ENCODE data around the gene ROBO1. TPM values are rescaled to one million over a fixed set of nuclear protein-coding genes. Genes with fewer than 3 reads are reported as not detected.
A peak's percentile ranks its signal among the peaks of the same experiment; 100 is the strongest.

ROBO1 gene
- total RNA-seq, 1 donor from 2014 or later: 182 TPM

GRCh38 chr3:79094654-79095053 is 673.1 kb downstream of the ROBO1 start:
- Mint-ChIP-seq H3K27ac (no peak overlapping the region), H3K36me3 (no peaks in the 10 kb centered on the region), H3K27me3 (no peaks in the 10 kb centered on the region), H3K4me3 (no peak overlapping the region), H3K9me3 (peaks cover 5% of the 10 kb centered on the region), H3K4me1 (ENCODE audit: unreplicated experiment) (no peaks in the 10 kb centered on the region)
- no peak for DNase-seq (ENCODE audit: extremely low spot score, unreplicated experiment)
- TF ChIP-seq CTCF (conservative IDR thresholded peaks at IDR 0.05): no peak

- no peaks in the 10 kb centered on the region for H3K9me3 Mint-ChIP-seq
- H3K36me3 Mint-ChIP-seq: no peaks in the 10 kb centered on the region
- H3K27me3 Mint-ChIP-seq: peaks cover 3% of the 10 kb centered on the region
- peak; percentile 65 for DNase-seq (ENCODE audit: extremely low spot score, unreplicated experiment)
- peak; percentile 92 for TF ChIP-seq CTCF (conservative IDR thresholded peaks at IDR 0.05)
- peaks cover 5% of the 10 kb centered on the region for H3K4me1 Mint-ChIP-seq (ENCODE audit: unreplicated experiment)
- no peak overlapping the region for H3K27ac Mint-ChIP-seq
- no peak overlapping the region for H3K4me3 Mint-ChIP-seq
Measured at GRCh38 chr3:79086514-79086913, 681.3 kb downstream of the ROBO1 start.

- H3K27me3 Mint-ChIP-seq: peaks cover 3% of the 10 kb centered on the region
- no peak overlapping the region for H3K4me3 Mint-ChIP-seq
- H3K4me1 Mint-ChIP-seq (ENCODE audit: unreplicated experiment): peaks cover 5% of the 10 kb centered on the region
- no peaks in the 10 kb centered on the region for H3K9me3 Mint-ChIP-seq
- no peak for TF ChIP-seq CTCF (conservative IDR thresholded peaks at IDR 0.05)
- H3K36me3 Mint-ChIP-seq: no peaks in the 10 kb centered on the region
- H3K27ac Mint-ChIP-seq: no peak overlapping the region
- no peak for DNase-seq (ENCODE audit: extremely low spot score, unreplicated experiment)
Measured at GRCh38 chr3:79085171-79085570, 682.6 kb downstream of the ROBO1 start.

- no peaks in the 10 kb centered on the region for H3K36me3 Mint-ChIP-seq
Measured at GRCh38 chr3:79081335-79081734, 686.5 kb downstream of the ROBO1 start.

GRCh38 chr3:79074558-79074957 is 693.2 kb downstream of the ROBO1 start:
- Mint-ChIP-seq H3K36me3 (no peaks in the 10 kb centered on the region), H3K4me1 (ENCODE audit: unreplicated experiment) (no peaks in the 10 kb centered on the region), H3K4me3 (no peak overlapping the region), H3K27ac (no peak overlapping the region), H3K9me3 (no peaks in the 10 kb centered on the region), H3K27me3 (no peaks in the 10 kb centered on the region)
- TF ChIP-seq CTCF (conservative IDR thresholded peaks at IDR 0.05): no peak
- DNase-seq (ENCODE audit: extremely low spot score, unreplicated experiment): no peak

More at GRCh38 chr3:79081335-79081734, 686.5 kb downstream of the ROBO1 start:
- no peak for TF ChIP-seq CTCF (conservative IDR thresholded peaks at IDR 0.05)
- H3K4me1 Mint-ChIP-seq (ENCODE audit: unreplicated experiment): peaks cover 2% of the 10 kb centered on the region
- H3K4me3 Mint-ChIP-seq: no peak overlapping the region
- DNase-seq (ENCODE audit: extremely low spot score, unreplicated experiment): no peak
- peaks cover under 1% of the 10 kb centered on the region for H3K27me3 Mint-ChIP-seq
- no peak overlapping the region for H3K27ac Mint-ChIP-seq
- no peaks in the 10 kb centered on the region for H3K9me3 Mint-ChIP-seq

DNA sequence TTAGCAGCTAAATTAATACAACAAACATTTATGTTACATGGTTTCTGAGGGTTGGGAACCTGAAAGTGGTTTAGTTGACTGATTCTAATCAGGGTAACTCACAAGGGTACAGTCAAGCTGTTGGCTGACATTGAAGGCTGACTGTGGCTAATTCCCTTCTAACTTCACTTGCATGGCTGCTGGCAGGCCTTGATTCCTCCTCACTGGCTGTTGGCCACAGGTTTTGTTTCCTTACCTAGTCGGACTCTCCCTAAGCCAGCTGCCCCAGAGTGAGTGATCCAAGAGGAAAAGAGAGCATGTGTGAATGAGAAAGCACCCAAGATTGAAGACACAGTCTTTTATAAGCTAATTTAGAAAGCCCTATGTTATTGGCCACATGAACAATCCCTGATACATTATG is 700.1 kb downstream of the ROBO1 start:
- peaks cover 3% of the 10 kb centered on the region for H3K4me1 Mint-ChIP-seq (ENCODE audit: unreplicated experiment)
- no peak for TF ChIP-seq CTCF (conservative IDR thresholded peaks at IDR 0.05)
- peaks cover 5% of the 10 kb centered on the region for H3K9me3 Mint-ChIP-seq
- H3K27me3 Mint-ChIP-seq: no peaks in the 10 kb centered on the region
- H3K4me3 Mint-ChIP-seq: no peak overlapping the region
- no peak overlapping the region for H3K27ac Mint-ChIP-seq
- no peak for DNase-seq (ENCODE audit: extremely low spot score, unreplicated experiment)
- H3K36me3 Mint-ChIP-seq: no peaks in the 10 kb centered on the region
